Placental epithelial cell (primary cell): ENCODE measurements around the gene TBC1D13. TPM values are rescaled to one million over a fixed set of nuclear protein-coding genes. Genes with fewer than 3 reads are reported as not detected.

Experiments
- small RNA-seq: library from RNA; depleted of rRNA; stranded (forward); fragments of <200 nt; gene quantifications from one replicate; pipeline ENCODE3, GENCODE V24; 2012
- total RNA-seq: library from RNA; depleted of rRNA; stranded (reverse); fragments of >200 nt; gene quantifications from 2 replicates; pipeline ENCODE4 v1.2.3, GENCODE V29; 2012

The TBC1D13 gene
- 19.6 and 25.6 TPM in 2 replicates for total RNA-seq

GRCh38 chr9:128786681-128787601 lies at the start of gene TBC1D13:
TSS of gene TBC1D13 (plus strand) at chr9:128787253. CDS start at chr9:128787354, 101 bp downstream.

GRCh38 chr9:128771745-128772519 lies 15.1 kb upstream of the TBC1D13 start, which contains the start of gene ZER1:
TSS of gene ZER1 (minus strand) at chr9:128771927. CDS start at chr9:128755565, 16,362 bp downstream.

GRCh38 chr9:128818099-128818838 lies 31.2 kb downstream of the TBC1D13 start, which contains the start of gene ENDOG:
TSS of gene ENDOG (plus strand) at chr9:128818500. CDS start at chr9:128818685, 185 bp downstream.

GRCh38 chr9:128829477-128830251 lies 42.6 kb downstream of the TBC1D13 start, which contains the start of gene SPOUT1:
TSS of gene SPOUT1 (minus strand) at chr9:128829794. CDS start at chr9:128829780, 14 bp downstream.

Small RNA genes lying within 50 kb of the gene (small RNA-seq; reads per million reads assigned to genes)
- gene RF00017 = not detected

Other genes with a start within 250 kb of the TBC1D13 start
- 309 and 444 TPM in 2 replicates for gene SPTAN1, start 234.7 kb upstream of the TBC1D13 start, total RNA-seq
- 48.3 and 59.6 TPM in 2 replicates for gene DYNC2I2, start 130.4 kb upstream of the TBC1D13 start, total RNA-seq
- gene SET, start 98.0 kb upstream of the TBC1D13 start, total RNA-seq = 273 and 299 TPM in 2 replicates
- gene PKN3, start 84.8 kb upstream of the TBC1D13 start, total RNA-seq = 1.8 and 2.0 TPM in 2 replicates
- 82.4 and 97.1 TPM in 2 replicates for gene ZDHHC12, start 63.1 kb upstream of the TBC1D13 start, total RNA-seq
- 34.2 and 46.7 TPM in 2 replicates for gene ZER1, start 15.3 kb upstream of the TBC1D13 start, total RNA-seq
- 9.4 and 27.9 TPM in 2 replicates for gene ENDOG, start 31.2 kb downstream of the TBC1D13 start, total RNA-seq
- gene SPOUT1, start 42.5 kb downstream of the TBC1D13 start, total RNA-seq = 17.7 and 22.0 TPM in 2 replicates
- gene KYAT1, start 94.7 kb downstream of the TBC1D13 start, total RNA-seq = 3.6 and 5.1 TPM in 2 replicates
- 27.5 and 36.5 TPM in 2 replicates for gene LRRC8A, start 94.9 kb downstream of the TBC1D13 start, total RNA-seq
- gene PHYHD1, start 133.7 kb downstream of the TBC1D13 start, total RNA-seq = 6.2 and 33.4 TPM in 2 replicates
- gene DOLK, start 160.3 kb downstream of the TBC1D13 start, total RNA-seq = 13.0 and 29.9 TPM in 2 replicates
- gene NUP188, start 160.4 kb downstream of the TBC1D13 start, total RNA-seq = 22.4 and 33.9 TPM in 2 replicates
- 72.0 and 138 TPM in 2 replicates for gene SH3GLB2, start 241.1 kb downstream of the TBC1D13 start, total RNA-seq
- gene MIGA2, start 249.4 kb downstream of the TBC1D13 start, total RNA-seq = 23.6 and 30.3 TPM in 2 replicates